ENCODE data around the gene SLC49A4. TPM values are rescaled to one million over a fixed set of nuclear protein-coding genes. Genes with fewer than 3 reads are reported as not detected.
A peak's percentile ranks its signal among the peaks of the same experiment; 100 is the strongest.

SLC49A4 gene
- total RNA-seq, 1 experiment from 2014 or later: 11.3 TPM

- DNase-seq (ENCODE audit: low read depth, low spot score) (no peak), ATAC-seq (no peak)
- Histone ChIP-seq H3K27me3 (ENCODE audit: insufficient read depth, low read length) (no peaks in the 10 kb centered on the region), H3K27ac (ENCODE audit: low read depth, low read length) (no peak overlapping the region), H4K20me1 (ENCODE audit: insufficient read depth) (no peaks in the 10 kb centered on the region), H3K36me3 (ENCODE audit: control insufficient read depth in 1 of 2, insufficient read depth in 2 of 2, low read length in 2 of 2) (no peaks in the 10 kb centered on the region), H2AFZ (ENCODE audit: low read depth, low read length, poor library complexity, severe bottlenecking) (no peak overlapping the region), H3K79me2 (ENCODE audit: insufficient read depth, low read length) (no peaks in the 10 kb centered on the region), H3K9ac (ENCODE audit: low read length) (no peak overlapping the region), H3K4me2 (ENCODE audit: low read length) (no peak overlapping the region), H3K4me3 (replicated peaks in 1 of 2; ENCODE audit: low read depth in 1 of 2, low read length in 2 of 2) (no peak overlapping the region), H3K4me1 (ENCODE audit: control insufficient read depth in 1 of 2, insufficient read depth in 2 of 2, low read length in 2 of 2) (no peaks in the 10 kb centered on the region), H3K9me2 (ENCODE audit: insufficient read depth) (no peaks in the 10 kb centered on the region), H3K9me3 (ENCODE audit: control insufficient read depth in 1 of 2, insufficient read depth in 1 of 2, low read depth in 1 of 2, low read length in 2 of 2) (no peaks in the 10 kb centered on the region)
- ChIA-PET RAD21 (ENCODE audit: low non-redundant PET in 1 of 2, low total read pairs in 2 of 2, uncharacterized antibody in 2 of 2, unreplicated experiment in 2 of 2) (no interaction called here), POLR2A (no interaction called here), CTCF (no interaction called here)
- BruUV-seq (replicated peaks): no TSS peak
- intact Hi-C loops (cut with micrococcal nuclease): no loop called here
- TF ChIP-seq ZNF274 (IDR thresholded peaks at IDR 0.05; ENCODE audit: low read depth, low read length) (no peak), EGR1 (IDR thresholded peaks at IDR 0.05; ENCODE audit: low read depth) (no peak)
- TF ChIP-seq, protein P1, sequence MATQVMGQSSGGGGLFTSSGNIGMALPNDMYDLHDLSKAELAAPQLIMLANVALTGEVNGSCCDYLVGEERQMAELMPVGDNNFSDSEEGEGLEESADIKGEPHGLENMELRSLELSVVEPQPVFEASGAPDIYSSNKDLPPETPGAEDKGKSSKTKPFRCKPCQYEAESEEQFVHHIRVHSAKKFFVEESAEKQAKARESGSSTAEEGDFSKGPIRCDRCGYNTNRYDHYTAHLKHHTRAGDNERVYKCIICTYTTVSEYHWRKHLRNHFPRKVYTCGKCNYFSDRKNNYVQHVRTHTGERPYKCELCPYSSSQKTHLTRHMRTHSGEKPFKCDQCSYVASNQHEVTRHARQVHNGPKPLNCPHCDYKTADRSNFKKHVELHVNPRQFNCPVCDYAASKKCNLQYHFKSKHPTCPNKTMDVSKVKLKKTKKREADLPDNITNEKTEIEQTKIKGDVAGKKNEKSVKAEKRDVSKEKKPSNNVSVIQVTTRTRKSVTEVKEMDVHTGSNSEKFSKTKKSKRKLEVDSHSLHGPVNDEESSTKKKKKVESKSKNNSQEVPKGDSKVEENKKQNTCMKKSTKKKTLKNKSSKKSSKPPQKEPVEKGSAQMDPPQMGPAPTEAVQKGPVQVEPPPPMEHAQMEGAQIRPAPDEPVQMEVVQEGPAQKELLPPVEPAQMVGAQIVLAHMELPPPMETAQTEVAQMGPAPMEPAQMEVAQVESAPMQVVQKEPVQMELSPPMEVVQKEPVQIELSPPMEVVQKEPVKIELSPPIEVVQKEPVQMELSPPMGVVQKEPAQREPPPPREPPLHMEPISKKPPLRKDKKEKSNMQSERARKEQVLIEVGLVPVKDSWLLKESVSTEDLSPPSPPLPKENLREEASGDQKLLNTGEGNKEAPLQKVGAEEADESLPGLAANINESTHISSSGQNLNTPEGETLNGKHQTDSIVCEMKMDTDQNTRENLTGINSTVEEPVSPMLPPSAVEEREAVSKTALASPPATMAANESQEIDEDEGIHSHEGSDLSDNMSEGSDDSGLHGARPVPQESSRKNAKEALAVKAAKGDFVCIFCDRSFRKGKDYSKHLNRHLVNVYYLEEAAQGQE (IDR thresholded peaks at IDR 0.05; ENCODE audit: low read depth): no peak
Measured at GRCh38 chr3:122816587-122816986, 21.7 kb downstream of the SLC49A4 start.

- BruUV-seq (replicated peaks): no TSS peak
- no peaks in the 10 kb centered on the region for H3K36me3 ChIP-seq (ENCODE audit: control insufficient read depth in 1 of 2, insufficient read depth in 2 of 2, low read length in 2 of 2)
- no peak for TF ChIP-seq SRF (IDR thresholded peaks at IDR 0.05; ENCODE audit: low read depth)
- peak; percentile 43 for TF ChIP-seq TCF7L2 (IDR thresholded peaks at IDR 0.05; ENCODE audit: borderline replicate concordance, extremely low read depth, insufficient read depth, insufficient read length)
- H3K27me3 ChIP-seq (ENCODE audit: insufficient read depth, low read length): no peaks in the 10 kb centered on the region
- no peak overlapping the region for H3K9ac ChIP-seq (ENCODE audit: low read length)
- no peaks in the 10 kb centered on the region for H3K9me3 ChIP-seq (ENCODE audit: control insufficient read depth in 1 of 2, insufficient read depth in 1 of 2, low read depth in 1 of 2, low read length in 2 of 2)
- intact Hi-C loops (cut with micrococcal nuclease): no loop called here
- H3K4me2 ChIP-seq (ENCODE audit: low read length): peak overlapping the region; percentile 13; the same call in 1 of the 2 replicates
- POLR2A ChIA-PET: no interaction called here
- CTCF ChIA-PET: no interaction called here
- no peak for DNase-seq (ENCODE audit: low read depth, low spot score)
- peaks cover 0 to 5% of the 10 kb centered on the region in 2 experiments; a peak in 1 of 4 replicates for H3K4me1 ChIP-seq (ENCODE audit: control insufficient read depth in 1 of 2, insufficient read depth in 2 of 2, low read length in 2 of 2)
- no peaks in the 10 kb centered on the region for H3K79me2 ChIP-seq (ENCODE audit: insufficient read depth, low read length)
- RAD21 ChIA-PET (ENCODE audit: low non-redundant PET in 1 of 2, low total read pairs in 2 of 2, uncharacterized antibody in 2 of 2, unreplicated experiment in 2 of 2): no interaction called here
- no peaks in the 10 kb centered on the region for H3K9me2 ChIP-seq (ENCODE audit: insufficient read depth)
- no peak overlapping the region for H3K27ac ChIP-seq (ENCODE audit: low read depth, low read length)
- H3K4me3 ChIP-seq (replicated peaks in 1 of 2; ENCODE audit: low read depth in 1 of 2, low read length in 2 of 2): no peak overlapping the region
- H2AFZ ChIP-seq (ENCODE audit: low read depth, low read length, poor library complexity, severe bottlenecking): no peak overlapping the region
- H4K20me1 ChIP-seq (ENCODE audit: insufficient read depth): no peaks in the 10 kb centered on the region
- ATAC-seq: no peak; the same call in 1 of the 2 replicates
Measured at GRCh38 chr3:122824465-122825381, 29.9 kb downstream of the SLC49A4 start.
